GM12872 (cell line): Measurements from ENCODE around the gene CATSPERB.

Source experiments
- CTCF ChIP-seq: IDR thresholded peaks from 3 replicates; pipeline ENCODE4 v1.5.1; 2011; ENCODE audit warnings: low read depth, mild to moderate bottlenecking, low read length, moderate library complexity; ENCODE audit not compliant: insufficient read depth

The CATSPERB gene

GRCh38 chr14:91545946-91546716 is 185.8 kb downstream of the CATSPERB start:
- no peak for TF ChIP-seq CTCF

- TF ChIP-seq CTCF = no peak
Measured at GRCh38 chr14:91545204-91545603, 186.7 kb downstream of the CATSPERB start.

GRCh38 chr14:91536327-91536726 is 195.6 kb downstream of the CATSPERB start:
- no peak for TF ChIP-seq CTCF

GRCh38 chr14:91533623-91534022 is 198.3 kb downstream of the CATSPERB start:
- no peak for TF ChIP-seq CTCF
